Endothelial cell of umbilical vein (primary cell): ENCODE measurements around the gene ORC5. TPM values are rescaled to one million over a fixed set of nuclear protein-coding genes. Genes with fewer than 3 reads are reported as not detected.

Experiments
- BruUV-seq: library from RNA; stranded (reverse); fragments of 400-500 nt; replicated peaks from 2 replicates; lab custom pipeline; 2021; lab: Mats Ljungman, UMichigan
- CTCF ChIA-PET: fragments of 300-600, 350-600 bp; sonication (Branson Sonifier 250); formaldehyde crosslinking; loops from one replicate; lab custom pipeline; 2021; ENCODE audit warnings: antibody characterized with exemption, inconsistent platforms; lab: Charles Lee
- POLR2A ChIA-PET: fragments of 300-600, 350-600 bp; sonication (Branson Sonifier 250); formaldehyde crosslinking; loops from one replicate; lab custom pipeline; 2021; ENCODE audit warnings: antibody characterized with exemption, inconsistent platforms; lab: Charles Lee
- DNase-seq: peaks from one replicate; pipeline ENCODE4 v3.0.0-alpha.2; 2011; ENCODE audit warnings: low read depth, low spot score
- FAIRE-seq: peaks from 2 replicates; lab custom pipeline; 2011; peaks lifted over from hg19 to GRCh38; lab: Jason Lieb, UNC
- H2AFZ ChIP-seq: 2 replicates; pipeline ENCODE4 v1.6.0; 2012; ENCODE audit warnings: low read depth, low read length, control low read depth, inconsistent platforms
- H3K27ac ChIP-seq: 2 replicates; pipeline ENCODE4 v1.5.1; 2011; ENCODE audit warnings: low read depth, mild to moderate bottlenecking, control low read depth, low read length, moderate library complexity; ENCODE audit not compliant: insufficient read depth
- H3K27me3 ChIP-seq, 2 experiments: 2 replicates each; pipeline versions ENCODE4 v1.6.0 to v1.6.1; 2011; ENCODE audit warnings: low read length in 2 of 2, mixed read lengths in 1 of 2; ENCODE audit not compliant: control insufficient read depth in 2 of 2, insufficient read depth in 2 of 2
- H3K36me3 ChIP-seq, 2 experiments: 2 replicates in 1 of 2; 3 replicates in 1 of 2; pipeline ENCODE4 v1.5.1; 2011; ENCODE audit warnings: low read length in 2 of 2, mild to moderate bottlenecking in 1 of 2, moderate library complexity in 1 of 2; ENCODE audit not compliant: control insufficient read depth in 2 of 2, insufficient read depth in 2 of 2; ENCODE audit errors: extremely low read depth in 1 of 2
- H3K4me1 ChIP-seq: 3 replicates; pipeline ENCODE4 v1.5.1; 2011; ENCODE audit warnings: mild to moderate bottlenecking, low read length; ENCODE audit not compliant: control insufficient read depth, insufficient read depth; ENCODE audit errors: extremely low read depth
- H3K4me2 ChIP-seq: 2 replicates; pipeline ENCODE4 v1.6.1; 2011; ENCODE audit warnings: low read length, control low read depth, mixed read lengths; ENCODE audit not compliant: insufficient read depth
- H3K4me3 ChIP-seq, 3 experiments: fragments of 200-600 bp in 1 of 3; sonication (generic), shearing (Covaris generic) in 1 of 3; replicated peaks in 1 of 3; 2 replicates each; pipeline ENCODE4 v1.5.1; 2011 to 2016; ENCODE audit warnings: control low read depth in 3 of 3, low read length in 3 of 3, mild to moderate bottlenecking in 2 of 3, inconsistent platforms in 1 of 3, low read depth in 1 of 3, moderate library complexity in 1 of 3; ENCODE audit not compliant: insufficient read depth in 1 of 3
- H3K79me2 ChIP-seq: 2 replicates; pipeline ENCODE4 v1.6.0; 2012; ENCODE audit warnings: low read length, inconsistent platforms; ENCODE audit not compliant: control insufficient read depth, insufficient read depth
- H3K9ac ChIP-seq: replicated peaks from 2 replicates; pipeline ENCODE3; 2011; ENCODE audit warnings: low read length, control low read depth; ENCODE audit not compliant: insufficient read depth; ENCODE audit errors: extremely low read depth
- H3K9me1 ChIP-seq: replicated peaks from 3 replicates; pipeline ENCODE4 v1.6.0; 2011; ENCODE audit warnings: mild to moderate bottlenecking, low read length; ENCODE audit not compliant: control insufficient read depth, insufficient read depth; ENCODE audit errors: extremely low read depth
- H3K9me3 ChIP-seq: replicated peaks from 2 replicates; pipeline ENCODE4 v1.5.1; 2012; ENCODE audit warnings: low read length, inconsistent platforms; ENCODE audit not compliant: control insufficient read depth, insufficient read depth
- H4K20me1 ChIP-seq: replicated peaks from 2 replicates; pipeline ENCODE3; 2011; ENCODE audit warnings: mild to moderate bottlenecking, low read length; ENCODE audit not compliant: control insufficient read depth, insufficient read depth; ENCODE audit errors: extremely low read depth
- EZH2 ChIP-seq: IDR thresholded peaks from 2 replicates; pipeline ENCODE4 v1.6.1; 2012; ENCODE audit warnings: borderline replicate concordance, low read depth, mild to moderate bottlenecking, moderate library complexity, low read length, inconsistent platforms; ENCODE audit not compliant: severe bottlenecking
- FOS ChIP-seq: IDR thresholded peaks from 2 replicates; pipeline ENCODE4 v1.6.1; 2011; ENCODE audit warnings: mild to moderate bottlenecking, low read length, moderate library complexity, borderline replicate concordance; ENCODE audit not compliant: insufficient read depth
- GATA2 ChIP-seq: IDR thresholded peaks from 2 replicates; pipeline ENCODE4 v1.7.0; 2011; ENCODE audit warnings: low read depth, mild to moderate bottlenecking, moderate library complexity, mixed read lengths, low read length; ENCODE audit not compliant: insufficient read length, insufficient read depth
- JUN ChIP-seq: IDR thresholded peaks from 2 replicates; pipeline ENCODE4 v1.6.1; 2011; ENCODE audit warnings: borderline replicate concordance, low read depth; ENCODE audit not compliant: insufficient read length, insufficient read depth
- MAX ChIP-seq: IDR thresholded peaks from 2 replicates; pipeline ENCODE4 v1.6.1; 2011; ENCODE audit not compliant: insufficient read depth, insufficient read length
- MYC ChIP-seq: IDR thresholded peaks from one replicate; pipeline ENCODE4 v1.6.1; 2011; ENCODE audit warnings: mild to moderate bottlenecking, low read depth, low read length
- POLR2A ChIP-seq: IDR thresholded peaks from 2 replicates; pipeline ENCODE4 v1.6.1; 2012; ENCODE audit warnings: low read depth, mild to moderate bottlenecking, control low read depth, low read length
- POLR2AphosphoS5 ChIP-seq: IDR thresholded peaks from 2 replicates; pipeline ENCODE4 v1.6.1; 2012; ENCODE audit warnings: low read depth, mild to moderate bottlenecking, control low read depth, low read length, moderate library complexity; ENCODE audit not compliant: insufficient read depth
- dilution Hi-C: fragments of 300-500 bp; cut with MboI; formaldehyde crosslinking; loops from one replicate; pipeline ENCODE4 v1.15.0; 2019; ENCODE audit warnings: low sequenced_read_pairs; ENCODE audit not compliant: extremely low pct_ligation_motif_present
- intact Hi-C: fragments of 100-400 bp; cut with micrococcal nuclease; formaldehyde crosslinking; loops from one replicate; pipeline ENCODE4 v1.10.0; 2022
- polyA plus RNA-seq, 4 experiments: library from polyadenylated mRNA; depleted of rRNA in 3 of 4; stranded (reverse) in 3 of 4; unstranded in 1 of 4; fragments of >200 nt; gene quantifications; 2 replicates each; pipeline versions ENCODE4 v1.2.1 to v1.2.3, GENCODE V29; 2011 to 2012; ENCODE audit warnings: missing spikeins in 1 of 4
- total RNA-seq: library from RNA; stranded (reverse); gene quantifications from 2 replicates; pipeline ENCODE4 v1.2.3, GENCODE V29; 2021
- TF ChIP-seq, protein P1 (sequence below), 2 donors: IDR thresholded peaks; 1 replicate in 1 of 2; 2 replicates in 1 of 2; pipeline ENCODE4 v1.5.1; 2011; ENCODE audit warnings: low read length in 2 of 2, mild to moderate bottlenecking in 2 of 2, moderate library complexity in 2 of 2, control low read depth in 1 of 2, inconsistent platforms in 1 of 2, low read depth in 1 of 2; ENCODE audit not compliant: insufficient read depth in 1 of 2; ENCODE audit errors: extremely low read depth in 1 of 2

The ORC5 gene
- total and polyA plus RNA-seq, 2 donors (not counting 3 experiments of a cell fraction or from before 2014, with no cell fraction given): 7.9 to 21.1 TPM

- Histone ChIP-seq H3K27ac (no peak overlapping the region), H3K79me2 (peaks cover 29% of the 10 kb centered on the region), H3K9me1 (no peaks in the 10 kb centered on the region), H2AFZ (no peak overlapping the region), H3K4me1 (peaks cover 16% of the 10 kb centered on the region), H3K4me3 (no peak overlapping the region), H3K4me2 (no peak overlapping the region), H3K27me3 (no peaks in the 10 kb centered on the region), H4K20me1 (no peaks in the 10 kb centered on the region), H3K9ac (no peak overlapping the region), H3K36me3 (no peaks in the 10 kb centered on the region), H3K9me3 (no peaks in the 10 kb centered on the region)
- intact Hi-C loops (loop anchor here (2.0 kb wide), 1 partner anchor 16 kb away; no protein-coding TSS in a partner anchor), dilution Hi-C loops (no loop called here)
- no TSS peak for BruUV-seq
- no peak for DNase-seq
- ChIA-PET CTCF (interaction anchor here (1.0 kb wide), 1 partner anchor 15 kb away, joined by 5 read pairs; no protein-coding TSS in a partner anchor), POLR2A (no interaction called here)
- FAIRE-seq: no peak
- no peak for TF ChIP-seq MAX
- TF ChIP-seq, protein P1, sequence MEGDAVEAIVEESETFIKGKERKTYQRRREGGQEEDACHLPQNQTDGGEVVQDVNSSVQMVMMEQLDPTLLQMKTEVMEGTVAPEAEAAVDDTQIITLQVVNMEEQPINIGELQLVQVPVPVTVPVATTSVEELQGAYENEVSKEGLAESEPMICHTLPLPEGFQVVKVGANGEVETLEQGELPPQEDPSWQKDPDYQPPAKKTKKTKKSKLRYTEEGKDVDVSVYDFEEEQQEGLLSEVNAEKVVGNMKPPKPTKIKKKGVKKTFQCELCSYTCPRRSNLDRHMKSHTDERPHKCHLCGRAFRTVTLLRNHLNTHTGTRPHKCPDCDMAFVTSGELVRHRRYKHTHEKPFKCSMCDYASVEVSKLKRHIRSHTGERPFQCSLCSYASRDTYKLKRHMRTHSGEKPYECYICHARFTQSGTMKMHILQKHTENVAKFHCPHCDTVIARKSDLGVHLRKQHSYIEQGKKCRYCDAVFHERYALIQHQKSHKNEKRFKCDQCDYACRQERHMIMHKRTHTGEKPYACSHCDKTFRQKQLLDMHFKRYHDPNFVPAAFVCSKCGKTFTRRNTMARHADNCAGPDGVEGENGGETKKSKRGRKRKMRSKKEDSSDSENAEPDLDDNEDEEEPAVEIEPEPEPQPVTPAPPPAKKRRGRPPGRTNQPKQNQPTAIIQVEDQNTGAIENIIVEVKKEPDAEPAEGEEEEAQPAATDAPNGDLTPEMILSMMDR (IDR thresholded peaks at IDR 0.05; ENCODE audit: extremely low read depth in 1 of 2, insufficient read depth in 1 of 2, low read depth in 1 of 2, low read length in 2 of 2): no peak
- no peak for TF ChIP-seq MYC
- no peak for TF ChIP-seq POLR2AphosphoS5
- TF ChIP-seq FOS: no peak
- no peak for TF ChIP-seq POLR2A
- TF ChIP-seq EZH2: no peak
- no peak for TF ChIP-seq GATA2
- no peak for TF ChIP-seq JUN
Measured at GRCh38 chr7:104209063-104209462, 1.2 kb upstream of the ORC5 start.
